Suppressor macrophage treated with lipopolysaccharide for 4 hours (primary cell): Measurements from ENCODE around the gene AFF3.

Source experiments
- DNase-seq: peaks from one replicate; pipeline ENCODE4 v3.0.0-alpha.2; 2020

AFF3 gene

GRCh38 chr2:99918389-99918788, 224.0 kb downstream of the AFF3 start:
- no peak for DNase-seq

GRCh38 chr2:99915108-99915675, 227.2 kb downstream of the AFF3 start:
- no peak for DNase-seq

GRCh38 chr2:99911736-99912135, 230.7 kb downstream of the AFF3 start:
- no peak for DNase-seq

GRCh38 chr2:99910902-99911301, 231.5 kb downstream of the AFF3 start:
- DNase-seq = no peak

- DNase-seq = no peak
Measured at GRCh38 chr2:99905636-99906035, 236.8 kb downstream of the AFF3 start.

- no peak for DNase-seq
Measured at GRCh38 chr2:99905025-99905424, 237.4 kb downstream of the AFF3 start.

GRCh38 chr2:99903981-99904380, 238.4 kb downstream of the AFF3 start:
- DNase-seq = no peak

DNA sequence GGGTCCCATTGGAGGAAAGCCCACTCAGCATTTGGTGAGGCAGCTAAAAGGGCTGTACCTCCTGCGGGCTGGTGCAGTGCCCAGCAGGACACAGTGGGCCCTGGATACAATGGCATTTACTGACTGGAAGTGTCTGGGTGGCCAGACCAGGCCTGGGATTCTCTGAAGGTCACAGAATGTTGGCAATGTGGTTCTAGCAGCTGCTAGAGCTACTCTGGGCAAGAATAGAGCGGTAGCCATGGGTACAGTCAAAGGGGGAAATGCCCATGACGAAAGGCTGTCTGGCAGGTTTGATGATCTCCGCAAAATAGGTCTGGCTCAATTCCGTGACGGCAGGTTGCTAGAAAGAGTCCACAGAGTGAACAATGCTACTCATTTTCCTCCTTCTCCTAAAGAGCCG, 241.8 kb downstream of the AFF3 start:
- DNase-seq = no peak

- no peak for DNase-seq
Measured at GRCh38 chr2:99899882-99900281, 242.5 kb downstream of the AFF3 start.

DNA sequence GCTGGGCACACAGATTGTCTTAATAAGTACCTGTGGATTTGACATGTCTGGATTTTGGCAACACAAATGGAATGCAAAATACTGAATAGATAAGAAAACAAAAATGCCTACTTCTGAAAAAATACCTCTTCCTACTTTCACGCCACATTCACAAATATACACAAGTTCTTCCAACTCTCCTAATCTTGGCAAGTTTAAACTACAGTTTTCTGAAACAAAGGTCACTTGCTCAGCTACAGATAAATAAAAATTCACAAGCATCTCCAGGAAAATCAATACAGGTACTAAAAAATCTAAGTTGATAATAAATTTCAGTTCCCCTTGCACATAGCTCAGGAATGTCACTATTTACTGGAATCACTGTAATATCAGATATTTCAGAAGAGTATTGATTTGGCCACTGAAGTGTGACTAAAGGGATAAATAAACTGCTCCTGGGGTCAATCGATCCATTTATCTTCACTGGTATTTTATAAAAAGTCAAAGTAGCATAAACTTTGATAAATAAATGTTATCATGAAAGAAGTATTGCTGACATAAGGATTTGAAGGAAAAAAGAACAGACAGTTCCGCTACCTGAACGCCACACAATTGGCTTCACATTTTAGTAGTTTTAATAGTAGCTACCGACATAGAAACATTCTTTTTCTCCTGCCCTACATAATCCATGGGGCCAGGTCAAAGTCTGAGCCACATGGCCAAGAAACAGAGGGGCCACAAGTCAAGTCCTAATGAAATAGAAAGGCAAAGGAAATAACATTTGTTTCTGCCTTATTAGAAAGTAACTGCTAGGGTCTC, 243.1 kb downstream of the AFF3 start:
- DNase-seq = no peak

DNA sequence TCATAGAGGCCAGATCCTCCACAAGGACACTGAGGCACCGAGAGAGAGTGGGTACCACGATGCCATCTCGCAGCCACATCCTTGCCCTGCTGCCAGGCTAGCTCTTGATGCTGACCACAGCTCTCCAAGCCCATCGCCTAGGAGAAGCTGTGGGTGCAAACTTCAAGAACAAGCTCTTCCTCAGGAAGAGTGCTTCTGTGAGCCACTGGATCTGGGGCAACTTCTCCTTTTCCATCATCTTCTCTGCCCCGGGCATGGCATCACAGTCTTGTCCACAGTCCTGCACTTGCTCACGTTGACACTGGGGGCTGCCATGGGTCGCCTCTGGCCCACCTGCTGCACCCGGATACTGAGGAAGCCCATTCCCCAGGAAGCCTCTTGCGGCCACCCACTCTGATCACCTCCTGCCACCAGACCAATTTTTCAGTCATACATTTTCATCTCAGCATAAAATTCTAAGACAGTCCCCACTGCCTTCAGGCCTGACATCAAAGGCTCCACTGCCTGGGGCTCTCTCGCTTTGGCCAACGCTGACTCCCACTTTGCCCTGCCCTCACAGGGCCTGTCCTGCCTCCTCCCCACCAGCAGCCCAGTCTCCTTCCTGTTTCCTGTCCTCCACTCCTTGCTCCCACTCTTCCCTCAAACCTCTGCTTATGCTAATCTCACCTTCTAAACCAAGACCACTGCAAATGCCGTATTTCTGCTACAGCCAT, 243.9 kb downstream of the AFF3 start:
- peak; percentile 8 for DNase-seq

- DNase-seq = no peak
Measured at GRCh38 chr2:99891428-99891780, 251.0 kb downstream of the AFF3 start.

DNA sequence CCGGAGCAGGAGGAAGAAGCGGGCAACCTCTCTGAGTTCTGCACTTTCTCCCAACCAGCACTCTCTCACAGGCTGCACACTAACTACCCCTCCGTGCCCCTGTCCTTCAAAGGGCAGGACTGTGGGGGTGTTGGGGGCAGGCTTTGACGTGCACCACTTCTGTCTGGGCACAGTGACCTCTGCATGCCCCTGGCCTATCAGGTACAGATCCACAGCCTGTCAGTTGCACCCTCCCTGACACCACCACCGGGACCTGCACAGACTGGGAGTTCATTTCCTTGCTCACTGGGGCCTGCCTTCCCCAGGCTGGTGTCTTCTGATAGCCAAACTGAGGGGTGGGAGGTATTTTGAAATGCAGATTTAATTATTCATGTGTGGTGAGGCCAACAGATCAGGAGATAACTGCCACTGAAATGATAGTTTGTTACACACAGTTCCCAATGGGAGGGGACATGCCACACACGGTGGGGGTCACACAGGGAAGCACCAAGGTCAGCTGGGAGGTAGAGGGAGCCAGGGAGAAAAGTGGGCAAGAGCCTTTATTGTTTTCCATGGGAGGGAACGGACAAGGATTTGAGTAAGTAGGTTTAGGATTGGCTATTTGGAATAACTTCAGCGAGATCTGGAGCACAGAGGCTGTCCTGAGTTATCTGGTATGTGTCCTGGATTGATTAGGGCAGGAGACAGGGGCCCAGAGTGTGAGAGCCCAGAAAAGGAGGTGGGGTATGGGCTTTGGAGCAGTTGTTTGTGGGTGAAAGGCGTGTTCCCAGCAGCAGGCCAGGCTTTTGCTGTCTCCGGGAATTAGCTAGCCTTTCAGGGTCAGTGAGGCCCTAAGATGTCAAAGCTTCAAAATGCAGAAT, 251.6 kb downstream of the AFF3 start:
- DNase-seq = no peak

- no peak for DNase-seq
Measured at GRCh38 chr2:99888617-99889016, 253.8 kb downstream of the AFF3 start.

DNA sequence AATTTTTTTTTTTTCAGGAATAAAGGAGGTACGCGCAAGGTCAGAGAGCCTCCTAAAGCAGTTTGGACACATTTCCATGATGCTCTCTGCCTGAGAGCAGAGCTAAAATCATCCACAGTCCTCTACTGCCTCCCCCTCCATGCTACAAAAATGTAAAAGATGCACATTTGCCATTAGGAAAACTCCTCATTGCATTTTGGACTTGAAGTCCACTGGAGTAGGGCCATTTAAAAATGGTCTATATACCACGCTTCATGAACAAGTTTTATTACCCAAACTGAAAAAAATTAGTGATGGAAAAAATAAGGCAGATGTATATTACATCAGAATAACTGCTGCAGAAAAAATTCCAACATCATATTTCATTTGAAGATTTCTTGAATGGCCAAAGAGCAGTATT, 256.0 kb downstream of the AFF3 start:
- no peak for DNase-seq

DNA sequence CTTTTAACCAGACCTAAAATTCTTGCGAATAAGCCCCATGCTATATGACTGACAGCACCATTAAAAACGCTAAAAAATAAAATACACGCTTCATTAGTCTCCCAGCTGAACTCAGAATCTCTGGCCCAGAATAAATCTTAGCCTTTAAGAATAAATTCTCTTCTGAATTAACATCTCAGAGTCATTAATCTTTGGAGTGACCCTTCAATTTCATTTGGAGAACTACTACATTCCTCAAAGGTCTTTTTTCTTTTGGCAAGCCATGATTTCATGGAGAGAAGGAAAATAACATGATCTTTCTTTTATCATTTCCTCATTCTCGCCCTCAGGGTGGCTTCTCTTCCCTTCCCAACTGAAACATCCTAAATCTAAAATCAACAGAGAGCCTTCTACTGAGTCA, 259.0 kb downstream of the AFF3 start:
- DNase-seq = no peak

- no peak for DNase-seq
Measured at GRCh38 chr2:99881901-99882591, 260.3 kb downstream of the AFF3 start.

- DNase-seq = no peak
Measured at GRCh38 chr2:99880964-99881294, 261.5 kb downstream of the AFF3 start.

DNA sequence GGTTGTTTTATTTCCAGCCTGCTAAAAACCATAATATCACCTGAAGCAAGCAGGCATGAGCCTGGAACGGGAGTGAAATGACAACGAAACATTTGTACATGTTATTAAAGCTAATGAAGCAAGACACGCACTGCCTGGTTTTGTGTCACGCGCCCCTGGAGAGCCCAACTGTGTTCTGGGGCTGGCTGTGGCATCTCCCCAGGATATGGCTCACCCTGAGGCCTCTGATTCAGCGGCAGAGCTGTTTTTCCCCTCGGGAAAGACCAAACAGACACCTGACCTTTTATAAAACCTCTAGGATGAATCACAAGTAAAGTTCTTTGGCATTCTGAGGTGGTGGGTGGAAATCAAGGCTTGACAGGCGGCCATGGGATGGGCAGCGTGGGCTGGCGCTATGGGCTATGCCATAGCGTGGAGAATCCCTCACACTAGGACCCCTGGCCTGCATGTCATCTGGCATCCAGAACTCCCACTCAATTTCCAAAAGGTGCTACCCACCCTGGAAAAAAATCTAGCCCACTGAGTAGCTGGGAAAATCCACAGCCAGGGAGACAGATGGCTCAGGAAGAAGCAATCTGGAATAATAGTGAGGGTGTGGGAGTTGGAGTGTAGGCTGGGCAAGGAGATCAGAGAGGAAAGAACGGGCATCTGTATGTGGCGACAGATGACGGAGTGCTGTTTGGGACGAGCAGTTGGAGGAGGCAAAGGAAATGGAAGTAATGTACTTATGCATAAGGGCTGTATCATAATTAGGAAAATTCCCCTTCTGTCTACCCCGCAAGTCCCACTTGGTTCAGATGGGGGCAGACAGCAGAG, 262.0 kb downstream of the AFF3 start:
- no peak for DNase-seq

- DNase-seq = no peak
Measured at GRCh38 chr2:99879481-99879880, 262.9 kb downstream of the AFF3 start.

DNA sequence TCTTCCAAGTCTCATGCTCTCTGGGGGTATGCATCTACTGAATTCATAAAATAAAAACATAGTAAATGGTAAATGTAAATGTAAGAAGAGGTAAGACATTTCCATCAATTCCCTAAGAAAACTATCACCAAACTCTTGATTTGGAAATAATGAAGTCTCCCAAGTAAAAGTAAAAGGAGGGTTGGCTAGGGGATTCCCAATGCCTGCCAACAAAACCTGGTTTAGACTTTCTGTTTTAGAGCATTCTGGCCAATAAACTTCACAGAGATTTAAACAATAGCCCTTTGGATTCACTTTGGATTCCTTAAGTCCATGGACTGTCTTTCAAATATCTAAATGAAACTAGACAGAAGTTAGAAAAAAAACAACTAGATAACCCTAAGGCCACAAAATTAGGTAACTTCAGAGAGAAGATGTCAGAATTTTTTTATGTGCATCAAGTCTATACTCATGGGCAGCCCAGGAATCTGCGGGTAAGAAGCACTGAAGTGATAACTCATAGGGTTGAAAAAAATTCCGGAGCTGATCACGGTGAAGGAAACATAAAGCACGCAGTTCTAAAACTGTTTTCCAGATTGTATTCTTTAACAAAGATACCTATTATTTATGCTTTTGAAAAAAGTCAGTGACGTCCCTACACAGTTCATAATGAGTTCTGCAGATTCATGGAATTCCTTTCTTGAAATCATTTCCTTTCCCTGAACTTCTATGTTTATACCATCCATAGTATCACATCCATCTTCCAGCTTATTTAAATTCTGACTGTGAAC, 263.6 kb downstream of the AFF3 start:
- peak; percentile 33 for DNase-seq
